ENCODE results near the gene VWA5B1.
"Not testable (repeated sequence)": the region's sequence is repeated elsewhere in the genome, so short reads cannot be mapped to it uniquely, and the experiment has no call there.

VWA5B1 gene

GRCh38 chr1:20281801-20282200 is 8.9 kb upstream of the VWA5B1 start:
- no peak for DNase-seq

GRCh38 chr1:20282533-20282932 is 8.1 kb upstream of the VWA5B1 start:
- DNase-seq, result no peak

GRCh38 chr1:20284046-20284445 is 6.6 kb upstream of the VWA5B1 start:
- no peak for DNase-seq

- DNase-seq, result no peak
Observed at GRCh38 chr1:20284625-20285024, 6.0 kb upstream of the VWA5B1 start.

- DNase-seq, result no peak
Observed at GRCh38 chr1:20285510-20285909, 5.2 kb upstream of the VWA5B1 start.

- not testable (repeated sequence) for DNase-seq
Observed at GRCh38 chr1:20287696-20288095, 3.0 kb upstream of the VWA5B1 start.

GRCh38 chr1:20291645-20292084 is 990 bp downstream of the VWA5B1 start:
- no peak for DNase-seq

- no peak for DNase-seq
Observed at GRCh38 chr1:20298626-20299025, 8.0 kb downstream of the VWA5B1 start.

GRCh38 chr1:20301463-20302107 is 10.9 kb downstream of the VWA5B1 start:
- no peak for DNase-seq

- no peak for DNase-seq
Observed at GRCh38 chr1:20302108-20302471, 11.4 kb downstream of the VWA5B1 start.

GRCh38 chr1:20307026-20307425 is 16.4 kb downstream of the VWA5B1 start:
- no peak for DNase-seq

GRCh38 chr1:20308569-20308968 is 17.9 kb downstream of the VWA5B1 start:
- DNase-seq, result no peak

GRCh38 chr1:20311289-20311688 is 20.6 kb downstream of the VWA5B1 start:
- DNase-seq, result no peak

GRCh38 chr1:20312310-20312709 is 21.6 kb downstream of the VWA5B1 start:
- DNase-seq, result no peak

- DNase-seq, result no peak
Observed at GRCh38 chr1:20312818-20313217, 22.1 kb downstream of the VWA5B1 start.

GRCh38 chr1:20317471-20317870 is 26.8 kb downstream of the VWA5B1 start:
- DNase-seq, result no peak

GRCh38 chr1:20318521-20318920 is 27.8 kb downstream of the VWA5B1 start:
- DNase-seq, result no peak

- DNase-seq, result no peak
Observed at GRCh38 chr1:20318971-20319370, 28.3 kb downstream of the VWA5B1 start.

GRCh38 chr1:20319456-20320220 is 29.0 kb downstream of the VWA5B1 start:
- DNase-seq, result no peak

GRCh38 chr1:20320704-20321103 is 30.0 kb downstream of the VWA5B1 start:
- DNase-seq, result no peak

- DNase-seq, result no peak
Observed at GRCh38 chr1:20321573-20321972, 30.9 kb downstream of the VWA5B1 start.

GRCh38 chr1:20322081-20322824 is 31.6 kb downstream of the VWA5B1 start:
- DNase-seq, result no peak

- DNase-seq, result no peak
Observed at GRCh38 chr1:20322825-20323612, 32.3 kb downstream of the VWA5B1 start.

All from NCI-H2029 treated with DMSO at 0.1 percent for 48 hours (cell line).